ENCODE results near the gene ASTN1.

The ASTN1 gene

GRCh38 chr1:176939993-176940392 lies 224.5 kb downstream of the ASTN1 start:
- no peak for DNase-seq (ENCODE audit: extremely low spot score)
- ChIA-PET CTCF (no interaction called here), POLR2A (no interaction called here)
- TF ChIP-seq HDGF (IDR thresholded peaks at IDR 0.05; ENCODE audit: borderline replicate concordance) (no peak), L3MBTL2 (conservative IDR thresholded peaks at IDR 0.05) (no peak), ELF4 (IDR thresholded peaks at IDR 0.05) (no peak), ZNF384 (IDR thresholded peaks at IDR 0.05) (no peak), FOXA1 (IDR thresholded peaks at IDR 0.05) (no peak), ARNT (IDR thresholded peaks at IDR 0.05) (no peak), SUZ12 (IDR thresholded peaks at IDR 0.05) (no peak), SP1 (IDR thresholded peaks at IDR 0.05) (no peak), PKNOX1 (IDR thresholded peaks at IDR 0.05) (no peak), LEF1 (IDR thresholded peaks at IDR 0.05; ENCODE audit: borderline replicate concordance) (no peak), FOXK2 (IDR thresholded peaks at IDR 0.05) (no peak), FOXM1 (IDR thresholded peaks at IDR 0.05; ENCODE audit: borderline replicate concordance) (no peak), CTBP1 (IDR thresholded peaks at IDR 0.05; ENCODE audit: borderline replicate concordance) (no peak)

GRCh38 chr1:176938375-176938774 lies 226.1 kb downstream of the ASTN1 start:
- no peak for DNase-seq (ENCODE audit: extremely low spot score)
- POLR2A ChIA-PET, result no interaction called here
- CTCF ChIA-PET, result no interaction called here

GRCh38 chr1:176934370-176934769 lies 230.1 kb downstream of the ASTN1 start:
- TF ChIP-seq PKNOX1 (IDR thresholded peaks at IDR 0.05) (no peak), HDGF (IDR thresholded peaks at IDR 0.05; ENCODE audit: borderline replicate concordance) (no peak), SP1 (IDR thresholded peaks at IDR 0.05) (no peak), ELF4 (IDR thresholded peaks at IDR 0.05) (no peak), TARDBP (IDR thresholded peaks at IDR 0.05) (no peak), L3MBTL2 (conservative IDR thresholded peaks at IDR 0.05) (no peak), NFRKB (IDR thresholded peaks at IDR 0.05) (no peak), SUZ12 (IDR thresholded peaks at IDR 0.05) (no peak), CTBP1 (IDR thresholded peaks at IDR 0.05; ENCODE audit: borderline replicate concordance) (no peak), BHLHE40 (IDR thresholded peaks at IDR 0.05; ENCODE audit: borderline replicate concordance) (no peak), FOXM1 (IDR thresholded peaks at IDR 0.05; ENCODE audit: borderline replicate concordance) (no peak), FOXK2 (IDR thresholded peaks at IDR 0.05) (no peak), LEF1 (IDR thresholded peaks at IDR 0.05; ENCODE audit: borderline replicate concordance) (no peak)
- DNase-seq (ENCODE audit: extremely low spot score), result no peak
- POLR2A ChIA-PET, result no interaction called here
- CTCF ChIA-PET, result no interaction called here

More at GRCh38 chr1:176938375-176938774, 226.1 kb downstream of the ASTN1 start:
- no peak for TF ChIP-seq L3MBTL2 (conservative IDR thresholded peaks at IDR 0.05)
- no peak for TF ChIP-seq FOXK2 (IDR thresholded peaks at IDR 0.05)
- TF ChIP-seq ARNT (IDR thresholded peaks at IDR 0.05), result no peak
- no peak for TF ChIP-seq BHLHE40 (IDR thresholded peaks at IDR 0.05; ENCODE audit: borderline replicate concordance)
- no peak for TF ChIP-seq LEF1 (IDR thresholded peaks at IDR 0.05; ENCODE audit: borderline replicate concordance)
- no peak for TF ChIP-seq NFRKB (IDR thresholded peaks at IDR 0.05)
- no peak for TF ChIP-seq ZNF384 (IDR thresholded peaks at IDR 0.05)
- TF ChIP-seq SUZ12 (IDR thresholded peaks at IDR 0.05), result no peak

- DNase-seq (ENCODE audit: extremely low spot score), result no peak
- no peak for TF ChIP-seq CTBP1 (IDR thresholded peaks at IDR 0.05; ENCODE audit: borderline replicate concordance)
- ChIA-PET POLR2A (no interaction called here), CTCF (no interaction called here)
Measured at GRCh38 chr1:176932114-176933104, 232.1 kb downstream of the ASTN1 start.

GRCh38 chr1:176931526-176931925 lies 233.0 kb downstream of the ASTN1 start:
- POLR2A ChIA-PET, result no interaction called here

More at GRCh38 chr1:176931526-176931925, 233.0 kb downstream of the ASTN1 start:
- CTCF ChIA-PET, result no interaction called here
- TF ChIP-seq LEF1 (IDR thresholded peaks at IDR 0.05; ENCODE audit: borderline replicate concordance), result no peak
- TF ChIP-seq L3MBTL2 (conservative IDR thresholded peaks at IDR 0.05), result no peak
- TF ChIP-seq ARNT (IDR thresholded peaks at IDR 0.05), result no peak
- TF ChIP-seq FOXK2 (IDR thresholded peaks at IDR 0.05), result no peak
- no peak for TF ChIP-seq FOXA1 (IDR thresholded peaks at IDR 0.05)
- TF ChIP-seq SP1 (IDR thresholded peaks at IDR 0.05), result no peak
- no peak for TF ChIP-seq SUZ12 (IDR thresholded peaks at IDR 0.05)
- TF ChIP-seq CTBP1 (IDR thresholded peaks at IDR 0.05; ENCODE audit: borderline replicate concordance), result no peak
- TF ChIP-seq PKNOX1 (IDR thresholded peaks at IDR 0.05), result no peak
- no peak for TF ChIP-seq TARDBP (IDR thresholded peaks at IDR 0.05)
- no peak for TF ChIP-seq FOXM1 (IDR thresholded peaks at IDR 0.05; ENCODE audit: borderline replicate concordance)
- no peak for TF ChIP-seq ZNF384 (IDR thresholded peaks at IDR 0.05)
- TF ChIP-seq ELF4 (IDR thresholded peaks at IDR 0.05), result no peak
- no peak for TF ChIP-seq BHLHE40 (IDR thresholded peaks at IDR 0.05; ENCODE audit: borderline replicate concordance)
- no peak for TF ChIP-seq NFRKB (IDR thresholded peaks at IDR 0.05)
- no peak for DNase-seq (ENCODE audit: extremely low spot score)

Measured in HEK293T (cell line).